Measurements from ENCODE around the gene NTM. TPM values are rescaled to one million over a fixed set of nuclear protein-coding genes. Genes with fewer than 3 reads are reported as not detected.

NTM gene
- total RNA-seq, 1 experiment from 2014 or later: 16.4 TPM

DNA sequence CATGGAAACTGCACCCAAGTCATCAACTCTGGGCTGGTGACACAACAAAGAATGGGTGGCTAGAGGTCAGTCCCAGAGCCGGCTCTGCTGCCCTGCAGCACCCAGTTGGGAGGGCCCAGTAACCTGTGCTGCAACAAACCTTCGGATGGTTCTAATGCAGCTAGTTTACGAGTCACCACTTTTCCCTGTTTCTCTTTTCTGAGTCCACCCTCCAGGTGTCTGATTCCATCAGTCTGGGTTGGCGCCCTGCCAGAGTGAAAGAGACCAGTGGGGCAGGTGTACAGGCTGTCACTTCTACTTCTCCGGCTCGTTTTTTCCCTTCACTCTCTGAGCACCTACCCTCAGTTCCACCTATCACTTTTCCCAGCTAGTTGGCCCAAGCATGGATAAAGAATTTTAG is 572.9 kb downstream of the NTM start:
- CTCF ChIA-PET: interaction anchor here (0.9 to 1.4 kb wide), 2 partner anchors 13 to 248 kb away, joined by 3 to 4 read pairs; no protein-coding TSS in a partner anchor
- Mint-ChIP-seq H3K9me3 (no peaks in the 10 kb centered on the region), H3K27me3 (ENCODE audit: low read depth) (no peaks in the 10 kb centered on the region), H3K4me3 (no peak overlapping the region), H3K36me3 (no peaks in the 10 kb centered on the region), H3K27ac (no peak overlapping the region), H3K4me1 (peaks cover 1% of the 10 kb centered on the region)
- POLR2A ChIA-PET: no interaction called here
- DNase-seq (ENCODE audit: low spot score): no peak
- TF ChIP-seq NR3C1 (CRISPR knock-in tag; conservative IDR thresholded peaks at IDR 0.05; ENCODE audit: low read depth) (no peak), TEAD4 (CRISPR knock-in tag; IDR thresholded peaks at IDR 0.05) (no peak), FOXP1 (CRISPR knock-in tag; IDR thresholded peaks at IDR 0.05; ENCODE audit: borderline replicate concordance) (no peak)
- TF ChIP-seq, protein P1, sequence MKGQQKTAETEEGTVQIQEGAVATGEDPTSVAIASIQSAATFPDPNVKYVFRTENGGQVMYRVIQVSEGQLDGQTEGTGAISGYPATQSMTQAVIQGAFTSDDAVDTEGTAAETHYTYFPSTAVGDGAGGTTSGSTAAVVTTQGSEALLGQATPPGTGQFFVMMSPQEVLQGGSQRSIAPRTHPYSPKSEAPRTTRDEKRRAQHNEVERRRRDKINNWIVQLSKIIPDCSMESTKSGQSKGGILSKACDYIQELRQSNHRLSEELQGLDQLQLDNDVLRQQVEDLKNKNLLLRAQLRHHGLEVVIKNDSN (CRISPR knock-in tag; IDR thresholded peaks at IDR 0.05): no peak
- no peak for ATAC-seq

DNA sequence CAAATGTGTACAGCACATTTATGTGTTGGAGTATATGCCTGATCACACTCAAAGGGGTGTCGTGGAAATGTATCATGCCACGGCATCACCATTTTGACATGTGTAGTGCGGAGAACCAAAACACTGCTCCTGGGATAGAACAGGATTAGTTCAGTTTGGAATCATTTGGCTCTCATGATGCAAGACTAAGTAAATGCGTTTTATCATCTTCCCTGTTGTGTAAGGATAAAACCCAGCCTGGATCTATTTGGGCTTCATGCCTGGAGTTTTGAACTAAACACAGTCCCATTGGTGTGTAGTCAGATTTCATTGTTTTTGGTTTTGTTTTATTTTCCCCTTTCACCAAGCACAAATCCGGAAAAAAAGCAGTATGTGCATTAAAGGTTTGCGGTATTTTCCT is 574.3 kb downstream of the NTM start:
- Mint-ChIP-seq H3K4me3 (no peak overlapping the region), H3K36me3 (no peaks in the 10 kb centered on the region), H3K9me3 (no peaks in the 10 kb centered on the region), H3K4me1 (no peaks in the 10 kb centered on the region), H3K27me3 (ENCODE audit: low read depth) (no peaks in the 10 kb centered on the region), H3K27ac (no peak overlapping the region)
- ChIA-PET POLR2A (no interaction called here), CTCF (interaction anchor here (1.4 kb wide), 1 partner anchor 12 kb away, joined by 4 read pairs; no protein-coding TSS in a partner anchor)
- ATAC-seq (no peak), DNase-seq (ENCODE audit: low spot score) (no peak)
- no peak for TF ChIP-seq CREB1 (CRISPR knock-in tag; IDR thresholded peaks at IDR 0.05)
- TF ChIP-seq EMX1 (CRISPR knock-in tag; IDR thresholded peaks at IDR 0.05): no peak
- no peak for TF ChIP-seq KAT7 (CRISPR knock-in tag; IDR thresholded peaks at IDR 0.05; ENCODE audit: borderline replicate concordance)
- TF ChIP-seq, protein P2, sequence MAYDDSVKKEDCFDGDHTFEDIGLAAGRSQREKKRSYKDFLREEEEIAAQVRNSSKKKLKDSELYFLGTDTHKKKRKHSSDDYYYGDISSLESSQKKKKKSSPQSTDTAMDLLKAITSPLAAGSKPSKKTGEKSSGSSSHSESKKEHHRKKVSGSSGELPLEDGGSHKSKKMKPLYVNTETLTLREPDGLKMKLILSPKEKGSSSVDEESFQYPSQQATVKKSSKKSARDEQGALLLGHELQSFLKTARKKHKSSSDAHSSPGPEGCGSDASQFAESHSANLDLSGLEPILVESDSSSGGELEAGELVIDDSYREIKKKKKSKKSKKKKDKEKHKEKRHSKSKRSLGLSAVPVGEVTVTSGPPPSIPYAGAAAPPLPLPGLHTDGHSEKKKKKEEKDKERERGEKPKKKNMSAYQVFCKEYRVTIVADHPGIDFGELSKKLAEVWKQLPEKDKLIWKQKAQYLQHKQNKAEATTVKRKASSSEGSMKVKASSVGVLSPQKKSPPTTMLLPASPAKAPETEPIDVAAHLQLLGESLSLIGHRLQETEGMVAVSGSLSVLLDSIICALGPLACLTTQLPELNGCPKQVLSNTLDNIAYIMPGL (CRISPR knock-in tag; IDR thresholded peaks at IDR 0.05): no peak
- TF ChIP-seq, protein P3, sequence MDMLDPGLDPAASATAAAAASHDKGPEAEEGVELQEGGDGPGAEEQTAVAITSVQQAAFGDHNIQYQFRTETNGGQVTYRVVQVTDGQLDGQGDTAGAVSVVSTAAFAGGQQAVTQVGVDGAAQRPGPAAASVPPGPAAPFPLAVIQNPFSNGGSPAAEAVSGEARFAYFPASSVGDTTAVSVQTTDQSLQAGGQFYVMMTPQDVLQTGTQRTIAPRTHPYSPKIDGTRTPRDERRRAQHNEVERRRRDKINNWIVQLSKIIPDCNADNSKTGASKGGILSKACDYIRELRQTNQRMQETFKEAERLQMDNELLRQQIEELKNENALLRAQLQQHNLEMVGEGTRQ (CRISPR knock-in tag; IDR thresholded peaks at IDR 0.05): no peak
- TF ChIP-seq, protein P4, sequence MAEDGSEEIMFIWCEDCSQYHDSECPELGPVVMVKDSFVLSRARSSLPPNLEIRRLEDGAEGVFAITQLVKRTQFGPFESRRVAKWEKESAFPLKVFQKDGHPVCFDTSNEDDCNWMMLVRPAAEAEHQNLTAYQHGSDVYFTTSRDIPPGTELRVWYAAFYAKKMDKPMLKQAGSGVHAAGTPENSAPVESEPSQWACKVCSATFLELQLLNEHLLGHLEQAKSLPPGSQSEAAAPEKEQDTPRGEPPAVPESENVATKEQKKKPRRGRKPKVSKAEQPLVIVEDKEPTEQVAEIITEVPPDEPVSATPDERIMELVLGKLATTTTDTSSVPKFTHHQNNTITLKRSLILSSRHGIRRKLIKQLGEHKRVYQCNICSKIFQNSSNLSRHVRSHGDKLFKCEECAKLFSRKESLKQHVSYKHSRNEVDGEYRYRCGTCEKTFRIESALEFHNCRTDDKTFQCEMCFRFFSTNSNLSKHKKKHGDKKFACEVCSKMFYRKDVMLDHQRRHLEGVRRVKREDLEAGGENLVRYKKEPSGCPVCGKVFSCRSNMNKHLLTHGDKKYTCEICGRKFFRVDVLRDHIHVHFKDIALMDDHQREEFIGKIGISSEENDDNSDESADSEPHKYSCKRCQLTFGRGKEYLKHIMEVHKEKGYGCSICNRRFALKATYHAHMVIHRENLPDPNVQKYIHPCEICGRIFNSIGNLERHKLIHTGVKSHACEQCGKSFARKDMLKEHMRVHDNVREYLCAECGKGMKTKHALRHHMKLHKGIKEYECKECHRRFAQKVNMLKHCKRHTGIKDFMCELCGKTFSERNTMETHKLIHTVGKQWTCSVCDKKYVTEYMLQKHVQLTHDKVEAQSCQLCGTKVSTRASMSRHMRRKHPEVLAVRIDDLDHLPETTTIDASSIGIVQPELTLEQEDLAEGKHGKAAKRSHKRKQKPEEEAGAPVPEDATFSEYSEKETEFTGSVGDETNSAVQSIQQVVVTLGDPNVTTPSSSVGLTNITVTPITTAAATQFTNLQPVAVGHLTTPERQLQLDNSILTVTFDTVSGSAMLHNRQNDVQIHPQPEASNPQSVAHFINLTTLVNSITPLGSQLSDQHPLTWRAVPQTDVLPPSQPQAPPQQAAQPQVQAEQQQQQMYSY (CRISPR knock-in tag; IDR thresholded peaks at IDR 0.05): no peak
- TF ChIP-seq SMAD3 (CRISPR knock-in tag; IDR thresholded peaks at IDR 0.05; ENCODE audit: borderline replicate concordance): no peak
- TF ChIP-seq, protein P5, sequence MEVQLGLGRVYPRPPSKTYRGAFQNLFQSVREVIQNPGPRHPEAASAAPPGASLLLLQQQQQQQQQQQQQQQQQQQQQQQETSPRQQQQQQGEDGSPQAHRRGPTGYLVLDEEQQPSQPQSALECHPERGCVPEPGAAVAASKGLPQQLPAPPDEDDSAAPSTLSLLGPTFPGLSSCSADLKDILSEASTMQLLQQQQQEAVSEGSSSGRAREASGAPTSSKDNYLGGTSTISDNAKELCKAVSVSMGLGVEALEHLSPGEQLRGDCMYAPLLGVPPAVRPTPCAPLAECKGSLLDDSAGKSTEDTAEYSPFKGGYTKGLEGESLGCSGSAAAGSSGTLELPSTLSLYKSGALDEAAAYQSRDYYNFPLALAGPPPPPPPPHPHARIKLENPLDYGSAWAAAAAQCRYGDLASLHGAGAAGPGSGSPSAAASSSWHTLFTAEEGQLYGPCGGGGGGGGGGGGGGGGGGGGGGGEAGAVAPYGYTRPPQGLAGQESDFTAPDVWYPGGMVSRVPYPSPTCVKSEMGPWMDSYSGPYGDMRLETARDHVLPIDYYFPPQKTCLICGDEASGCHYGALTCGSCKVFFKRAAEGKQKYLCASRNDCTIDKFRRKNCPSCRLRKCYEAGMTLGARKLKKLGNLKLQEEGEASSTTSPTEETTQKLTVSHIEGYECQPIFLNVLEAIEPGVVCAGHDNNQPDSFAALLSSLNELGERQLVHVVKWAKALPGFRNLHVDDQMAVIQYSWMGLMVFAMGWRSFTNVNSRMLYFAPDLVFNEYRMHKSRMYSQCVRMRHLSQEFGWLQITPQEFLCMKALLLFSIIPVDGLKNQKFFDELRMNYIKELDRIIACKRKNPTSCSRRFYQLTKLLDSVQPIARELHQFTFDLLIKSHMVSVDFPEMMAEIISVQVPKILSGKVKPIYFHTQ (CRISPR knock-in tag; IDR thresholded peaks at IDR 0.05): no peak
- TF ChIP-seq, protein P6, sequence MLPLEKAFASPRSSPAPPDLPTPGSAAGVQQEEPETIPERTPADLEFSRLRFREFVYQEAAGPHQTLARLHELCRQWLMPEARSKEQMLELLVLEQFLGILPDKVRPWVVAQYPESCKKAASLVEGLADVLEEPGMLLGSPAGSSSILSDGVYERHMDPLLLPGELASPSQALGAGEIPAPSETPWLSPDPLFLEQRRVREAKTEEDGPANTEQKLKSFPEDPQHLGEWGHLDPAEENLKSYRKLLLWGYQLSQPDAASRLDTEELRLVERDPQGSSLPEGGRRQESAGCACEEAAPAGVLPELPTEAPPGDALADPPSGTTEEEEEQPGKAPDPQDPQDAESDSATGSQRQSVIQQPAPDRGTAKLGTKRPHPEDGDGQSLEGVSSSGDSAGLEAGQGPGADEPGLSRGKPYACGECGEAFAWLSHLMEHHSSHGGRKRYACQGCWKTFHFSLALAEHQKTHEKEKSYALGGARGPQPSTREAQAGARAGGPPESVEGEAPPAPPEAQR (CRISPR knock-in tag; IDR thresholded peaks at IDR 0.05): no peak
- TF ChIP-seq SOX15 (CRISPR knock-in tag; IDR thresholded peaks at IDR 0.05): no peak
- TF ChIP-seq, protein P7, sequence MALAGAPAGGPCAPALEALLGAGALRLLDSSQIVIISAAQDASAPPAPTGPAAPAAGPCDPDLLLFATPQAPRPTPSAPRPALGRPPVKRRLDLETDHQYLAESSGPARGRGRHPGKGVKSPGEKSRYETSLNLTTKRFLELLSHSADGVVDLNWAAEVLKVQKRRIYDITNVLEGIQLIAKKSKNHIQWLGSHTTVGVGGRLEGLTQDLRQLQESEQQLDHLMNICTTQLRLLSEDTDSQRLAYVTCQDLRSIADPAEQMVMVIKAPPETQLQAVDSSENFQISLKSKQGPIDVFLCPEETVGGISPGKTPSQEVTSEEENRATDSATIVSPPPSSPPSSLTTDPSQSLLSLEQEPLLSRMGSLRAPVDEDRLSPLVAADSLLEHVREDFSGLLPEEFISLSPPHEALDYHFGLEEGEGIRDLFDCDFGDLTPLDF (CRISPR knock-in tag; IDR thresholded peaks at IDR 0.05): no peak
- TF ChIP-seq, protein P8, sequence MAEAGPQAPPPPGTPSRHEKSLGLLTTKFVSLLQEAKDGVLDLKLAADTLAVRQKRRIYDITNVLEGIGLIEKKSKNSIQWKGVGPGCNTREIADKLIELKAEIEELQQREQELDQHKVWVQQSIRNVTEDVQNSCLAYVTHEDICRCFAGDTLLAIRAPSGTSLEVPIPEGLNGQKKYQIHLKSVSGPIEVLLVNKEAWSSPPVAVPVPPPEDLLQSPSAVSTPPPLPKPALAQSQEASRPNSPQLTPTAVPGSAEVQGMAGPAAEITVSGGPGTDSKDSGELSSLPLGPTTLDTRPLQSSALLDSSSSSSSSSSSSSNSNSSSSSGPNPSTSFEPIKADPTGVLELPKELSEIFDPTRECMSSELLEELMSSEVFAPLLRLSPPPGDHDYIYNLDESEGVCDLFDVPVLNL (CRISPR knock-in tag; IDR thresholded peaks at IDR 0.05; ENCODE audit: borderline replicate concordance, low read depth): no peak
- TF ChIP-seq NFYB (CRISPR knock-in tag; conservative IDR thresholded peaks at IDR 0.05; ENCODE audit: low read depth): no peak
- no peak for TF ChIP-seq FOXK1 (CRISPR knock-in tag; IDR thresholded peaks at IDR 0.05)
- TF ChIP-seq ZNF671 (CRISPR knock-in tag; IDR thresholded peaks at IDR 0.05): no peak
- TF ChIP-seq, protein P9, sequence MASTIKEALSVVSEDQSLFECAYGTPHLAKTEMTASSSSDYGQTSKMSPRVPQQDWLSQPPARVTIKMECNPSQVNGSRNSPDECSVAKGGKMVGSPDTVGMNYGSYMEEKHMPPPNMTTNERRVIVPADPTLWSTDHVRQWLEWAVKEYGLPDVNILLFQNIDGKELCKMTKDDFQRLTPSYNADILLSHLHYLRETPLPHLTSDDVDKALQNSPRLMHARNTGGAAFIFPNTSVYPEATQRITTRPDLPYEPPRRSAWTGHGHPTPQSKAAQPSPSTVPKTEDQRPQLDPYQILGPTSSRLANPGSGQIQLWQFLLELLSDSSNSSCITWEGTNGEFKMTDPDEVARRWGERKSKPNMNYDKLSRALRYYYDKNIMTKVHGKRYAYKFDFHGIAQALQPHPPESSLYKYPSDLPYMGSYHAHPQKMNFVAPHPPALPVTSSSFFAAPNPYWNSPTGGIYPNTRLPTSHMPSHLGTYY (CRISPR knock-in tag; IDR thresholded peaks at IDR 0.05): no peak
